HG03280 (cell line): Measurements from ENCODE around the gene KCTD1.

Experiments used
- ATAC-seq: cut with Tn5 transposase; IDR thresholded peaks from one replicate; pipeline ENCODE4 v1.9.1; 2021; ENCODE audit warnings: mild to moderate bottlenecking, moderate library complexity; ENCODE audit not compliant: unreplicated experiment

The KCTD1 gene

DNA sequence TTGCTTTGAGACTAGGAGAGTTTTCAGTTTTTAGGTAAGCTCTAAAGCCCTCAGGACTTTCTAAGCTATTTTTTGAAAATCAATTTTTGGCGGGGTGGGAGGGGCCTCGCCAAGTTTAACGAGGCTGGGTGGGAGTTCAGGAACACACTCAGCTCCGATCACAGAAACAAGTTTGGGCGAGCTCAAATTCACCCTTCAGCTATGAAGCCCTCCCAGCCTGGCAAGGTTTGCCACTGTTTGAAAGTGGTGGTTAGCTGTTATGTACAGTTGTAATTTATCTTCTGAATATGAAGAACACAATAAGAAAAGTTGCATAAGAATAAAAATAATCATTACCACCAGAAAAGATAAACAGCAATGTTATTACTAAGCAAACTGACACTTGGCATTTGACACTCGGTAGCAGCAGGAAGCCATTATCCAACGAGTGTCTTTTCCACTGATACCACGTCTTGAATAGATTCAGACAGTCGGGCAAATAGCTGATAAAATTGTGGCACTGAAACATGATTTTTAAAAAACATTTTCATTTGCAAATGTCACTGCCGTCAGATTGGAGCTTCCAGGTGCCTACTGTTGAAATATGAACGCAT lies 59.8 kb downstream of the KCTD1 start:
- ATAC-seq, result no peak

DNA sequence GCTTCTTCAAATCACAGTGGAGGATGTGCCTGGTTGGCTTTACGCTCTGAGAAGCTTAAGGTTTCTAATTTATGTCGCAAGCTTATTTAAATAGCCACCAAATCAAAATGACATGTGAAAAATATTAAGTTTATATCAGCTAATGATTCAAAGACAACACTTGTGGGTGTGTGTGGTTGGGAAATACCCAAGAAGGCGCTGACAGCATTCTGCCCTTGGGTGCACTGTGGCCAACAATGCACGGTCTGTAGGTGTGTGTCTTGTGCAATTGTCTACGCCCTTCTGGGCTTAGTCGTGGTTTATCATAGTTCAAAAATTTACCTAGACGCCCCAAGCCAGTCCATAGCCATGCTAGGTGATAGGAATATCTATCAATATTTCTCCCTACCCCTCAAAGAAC lies 60.9 kb downstream of the KCTD1 start:
- no peak for ATAC-seq

DNA sequence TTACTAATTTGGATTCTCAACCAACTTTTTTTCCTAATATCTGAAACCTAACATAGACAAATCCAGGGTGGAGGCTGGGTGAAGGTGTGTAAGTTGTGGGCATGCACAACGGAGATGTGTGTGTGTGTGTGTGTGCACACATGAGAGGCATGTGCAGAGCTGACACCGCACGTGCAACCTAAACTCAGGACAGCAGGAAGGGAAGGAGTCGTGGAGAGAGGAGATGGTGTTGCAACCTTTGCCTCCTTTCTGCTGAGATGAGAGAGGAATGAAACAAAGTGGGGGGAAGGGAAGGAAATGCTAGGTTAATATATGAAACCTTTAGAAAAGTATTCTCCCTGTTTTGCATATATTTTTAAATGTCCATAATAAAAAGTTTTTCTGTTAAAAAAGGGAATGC lies 64.7 kb downstream of the KCTD1 start:
- no peak for ATAC-seq

DNA sequence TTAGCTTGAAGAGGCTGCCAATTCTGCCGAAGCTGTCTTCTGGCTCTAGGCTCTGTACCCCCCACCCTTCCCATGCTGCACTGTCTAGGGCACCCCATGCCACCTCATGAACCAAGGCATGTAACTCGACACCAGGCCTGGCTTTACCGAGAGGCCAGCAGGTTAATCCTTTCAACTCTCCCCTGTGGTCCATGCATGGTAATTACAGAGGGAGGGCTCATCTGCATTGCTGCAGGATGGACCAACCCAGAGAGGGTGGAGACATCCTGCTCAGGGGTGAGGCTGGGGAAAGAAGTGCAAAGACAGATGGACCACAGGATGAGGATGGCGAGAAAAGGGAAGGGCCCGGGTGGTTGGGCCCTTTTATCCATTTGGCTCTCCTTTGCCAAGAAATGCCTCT lies 65.8 kb downstream of the KCTD1 start:
- no peak for ATAC-seq

DNA sequence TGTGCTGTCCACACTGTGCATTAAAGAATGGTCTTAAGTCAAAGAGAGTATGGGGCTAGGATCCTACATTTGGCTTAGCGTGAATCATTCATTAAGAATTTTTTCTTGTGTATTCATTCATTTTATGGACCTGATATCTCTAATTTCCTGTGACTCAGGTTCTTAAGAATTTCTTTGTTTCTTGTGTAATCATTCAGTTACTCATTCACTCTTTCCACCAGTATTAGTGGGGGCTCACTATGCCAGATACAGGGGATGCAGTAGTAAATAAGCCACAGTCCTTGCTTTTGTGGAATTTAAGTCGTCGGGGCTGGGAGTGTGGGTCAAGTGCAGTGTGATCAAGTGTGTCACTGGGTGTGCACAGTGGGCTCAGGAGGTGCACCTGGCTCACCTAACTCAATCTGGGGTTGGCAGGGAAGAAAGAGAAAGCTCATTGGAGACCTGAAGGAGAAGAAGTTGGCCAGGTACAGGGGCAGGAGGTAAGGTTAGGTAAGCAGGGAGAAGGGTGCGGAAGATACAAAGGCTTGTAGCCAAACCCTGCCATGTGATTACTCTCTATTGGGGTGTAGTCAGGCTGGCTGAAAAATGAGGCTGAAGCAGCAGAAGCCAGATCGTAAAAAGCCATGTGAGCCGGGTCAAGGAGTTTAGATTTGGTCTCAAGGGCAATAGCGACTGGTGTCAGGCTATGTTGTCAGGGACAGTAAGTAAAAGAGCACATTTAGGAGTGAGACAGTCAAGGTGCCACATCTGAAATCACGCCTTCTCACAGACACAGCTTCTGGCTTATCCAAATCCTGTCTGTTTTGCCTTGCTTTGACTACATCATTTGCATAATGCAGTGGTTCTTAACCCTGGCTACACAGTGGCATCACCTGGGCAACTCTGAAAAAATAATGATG lies 67.2 kb downstream of the KCTD1 start:
- no peak for ATAC-seq

DNA sequence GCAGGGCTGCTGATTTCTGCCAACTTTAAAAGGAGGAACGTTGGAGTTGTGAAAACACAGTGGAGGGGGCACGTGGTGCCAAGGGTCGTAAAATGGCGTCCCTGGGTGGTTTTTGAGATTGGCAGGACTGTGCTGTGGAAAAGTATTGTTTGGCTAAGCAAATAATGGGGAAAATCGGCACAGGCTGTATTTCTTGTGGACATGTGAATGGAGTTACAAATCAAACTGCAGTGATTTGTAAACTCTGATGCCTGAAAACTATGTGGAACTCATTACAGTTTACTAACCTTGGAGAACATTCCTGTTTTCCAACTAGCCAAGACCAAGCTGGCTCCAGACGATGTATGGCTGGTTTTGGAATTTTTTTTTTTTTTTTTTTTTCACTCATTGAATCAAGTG lies 68.7 kb downstream of the KCTD1 start:
- ATAC-seq, result no peak

DNA sequence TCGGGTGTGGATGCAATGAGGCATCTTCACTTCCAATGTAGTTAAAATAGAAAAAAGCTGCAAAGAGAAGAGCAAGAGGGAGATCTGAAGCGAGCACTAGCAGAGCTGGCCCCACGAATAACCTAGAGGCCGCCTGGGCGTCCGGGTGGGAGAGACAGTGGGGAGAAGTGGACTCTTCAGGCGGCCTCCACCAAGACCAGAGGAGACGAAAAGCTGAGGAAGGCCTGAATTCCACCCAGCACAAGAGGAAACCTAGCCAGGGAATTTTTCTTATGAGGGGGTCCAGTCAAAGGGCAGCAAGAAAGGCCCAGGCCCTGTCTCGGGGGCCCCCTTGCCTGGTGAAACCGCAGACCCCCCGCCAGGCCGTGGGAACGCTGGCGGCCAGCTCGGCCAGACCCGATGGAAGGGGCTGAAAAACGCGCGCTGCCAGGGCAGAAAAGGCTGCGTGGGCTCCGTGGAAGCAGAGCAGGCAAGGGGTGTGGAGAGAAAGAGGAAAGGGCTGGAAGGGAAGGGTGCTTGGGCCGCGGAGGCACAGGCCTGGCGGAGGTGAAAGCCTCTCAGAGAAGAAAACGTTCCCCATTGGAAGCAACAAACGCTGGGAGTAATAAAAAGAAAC lies 69.2 kb downstream of the KCTD1 start:
- no peak for ATAC-seq

DNA sequence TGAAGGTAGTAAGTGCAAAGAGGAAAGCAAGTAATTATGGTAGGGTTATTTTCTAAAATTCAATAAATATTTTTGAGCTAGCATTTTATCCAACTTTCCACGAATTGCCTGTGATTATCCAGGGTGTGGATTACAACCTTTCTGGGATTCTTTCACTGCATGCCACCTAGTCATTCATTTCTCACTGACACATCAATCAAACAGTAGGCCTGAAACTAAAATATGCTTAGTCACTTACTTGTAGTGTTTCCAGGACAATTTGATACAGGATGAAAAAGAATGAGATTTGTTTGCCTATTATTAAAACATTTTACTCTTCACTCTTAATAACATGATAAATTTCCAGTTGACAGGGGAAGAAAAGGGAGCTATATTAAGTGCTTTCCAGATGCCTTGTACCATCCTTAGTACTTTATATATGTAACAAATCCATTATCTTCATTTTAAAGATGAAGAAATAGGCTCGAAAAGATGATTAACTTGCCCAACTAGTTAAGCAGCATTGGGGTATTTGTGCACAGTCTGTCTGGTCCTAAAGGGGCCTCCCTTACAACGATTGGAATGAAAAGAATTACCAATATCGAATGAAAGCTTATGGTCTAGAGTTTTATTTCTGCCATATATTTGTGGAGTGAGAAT lies 70.4 kb downstream of the KCTD1 start:
- no peak for ATAC-seq

DNA sequence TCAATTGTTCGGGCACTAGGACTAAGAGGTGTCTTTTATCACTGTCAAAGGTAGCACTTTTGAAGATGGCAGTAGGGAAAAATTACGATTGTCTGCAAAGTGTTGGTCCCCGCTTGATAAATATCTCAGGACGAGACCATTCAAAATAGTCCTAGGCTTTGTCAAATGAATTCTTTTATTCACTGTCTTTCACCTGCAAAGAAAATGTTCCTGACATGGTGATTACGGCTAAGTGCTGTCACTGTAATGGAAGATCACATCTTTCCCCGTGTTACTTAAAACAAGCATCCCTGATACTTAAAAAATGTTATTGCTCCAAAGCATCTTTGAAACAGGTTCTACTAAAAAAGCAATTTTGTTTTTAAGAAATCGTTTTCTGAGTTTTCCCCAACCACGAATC lies 71.7 kb downstream of the KCTD1 start:
- ATAC-seq, result no peak

DNA sequence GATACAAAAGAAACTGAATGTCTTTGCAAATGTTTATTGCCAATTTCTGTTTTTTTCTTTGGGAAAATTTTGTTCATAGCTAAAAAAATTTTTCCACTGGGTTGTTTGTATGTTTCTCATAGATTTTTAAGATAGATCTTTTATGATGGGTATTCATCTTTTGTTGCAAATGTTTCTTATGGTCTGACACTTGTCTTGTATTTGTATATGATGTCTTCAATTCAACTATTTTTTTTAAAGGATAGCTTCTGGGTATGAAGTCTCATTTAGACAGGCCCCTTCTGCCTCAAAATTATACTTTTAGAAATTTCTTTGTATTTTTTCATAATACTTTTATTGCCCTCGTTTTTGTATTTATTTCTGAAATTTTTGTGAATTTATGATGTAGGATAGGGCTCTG lies 73.8 kb downstream of the KCTD1 start:
- no peak for ATAC-seq

DNA sequence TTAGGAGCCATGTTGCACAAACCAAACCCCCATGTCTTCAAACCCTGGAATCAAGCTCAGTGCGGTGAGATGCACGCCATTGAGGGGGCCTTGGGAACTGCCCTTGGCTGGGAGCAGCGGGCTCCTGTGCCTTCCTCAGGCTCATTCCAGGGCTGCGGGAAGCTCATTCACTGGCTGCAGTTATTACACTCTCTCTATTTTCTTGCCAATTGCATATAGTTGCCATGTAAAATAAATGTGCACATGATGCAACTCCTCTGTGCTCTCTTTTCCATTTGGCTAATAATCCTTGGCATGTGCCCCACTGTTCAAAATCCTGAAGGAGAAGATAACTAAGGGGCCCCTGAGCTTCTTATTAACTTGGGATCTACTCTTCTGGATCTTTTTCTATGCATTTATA lies 74.7 kb downstream of the KCTD1 start:
- ATAC-seq, result no peak

DNA sequence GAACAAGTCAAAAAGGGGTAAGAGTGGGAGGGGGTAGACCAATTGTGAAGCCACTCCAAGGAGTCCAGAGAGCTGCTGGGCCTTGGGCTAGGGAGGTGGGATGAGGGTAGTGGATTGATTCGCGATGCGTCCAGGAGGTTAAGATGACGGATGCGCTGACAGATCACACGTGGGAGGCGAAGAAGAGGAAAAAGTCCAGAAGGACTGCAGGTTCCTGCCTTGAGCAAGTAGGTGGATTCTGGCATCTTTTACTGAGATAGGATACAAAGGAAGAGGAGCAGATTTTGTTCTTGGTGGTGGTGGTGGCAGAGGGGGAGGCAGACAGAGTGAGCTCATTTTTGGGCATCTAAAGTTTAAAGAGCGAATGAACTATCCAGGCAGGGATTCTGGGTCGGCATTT lies 76.5 kb downstream of the KCTD1 start:
- no peak for ATAC-seq

DNA sequence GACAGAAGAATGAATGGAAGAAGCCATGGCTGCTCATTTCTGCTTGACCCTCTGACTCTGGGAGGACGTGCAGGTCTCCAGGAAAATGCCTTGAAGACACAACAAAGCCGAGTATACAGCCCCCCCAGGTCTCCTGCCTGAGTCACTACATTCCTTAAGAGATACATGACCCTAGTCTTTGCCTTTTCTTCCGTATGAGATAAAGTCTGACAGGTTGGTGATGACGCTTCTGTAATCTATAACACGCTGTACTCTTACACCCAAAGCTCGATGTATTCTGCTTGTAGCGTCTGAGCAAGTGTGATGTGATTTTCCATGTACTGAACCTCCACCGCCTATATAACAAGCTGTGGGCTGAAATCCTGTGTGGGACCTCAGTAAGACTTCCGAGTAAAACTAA lies 77.3 kb downstream of the KCTD1 start:
- no peak for ATAC-seq

DNA sequence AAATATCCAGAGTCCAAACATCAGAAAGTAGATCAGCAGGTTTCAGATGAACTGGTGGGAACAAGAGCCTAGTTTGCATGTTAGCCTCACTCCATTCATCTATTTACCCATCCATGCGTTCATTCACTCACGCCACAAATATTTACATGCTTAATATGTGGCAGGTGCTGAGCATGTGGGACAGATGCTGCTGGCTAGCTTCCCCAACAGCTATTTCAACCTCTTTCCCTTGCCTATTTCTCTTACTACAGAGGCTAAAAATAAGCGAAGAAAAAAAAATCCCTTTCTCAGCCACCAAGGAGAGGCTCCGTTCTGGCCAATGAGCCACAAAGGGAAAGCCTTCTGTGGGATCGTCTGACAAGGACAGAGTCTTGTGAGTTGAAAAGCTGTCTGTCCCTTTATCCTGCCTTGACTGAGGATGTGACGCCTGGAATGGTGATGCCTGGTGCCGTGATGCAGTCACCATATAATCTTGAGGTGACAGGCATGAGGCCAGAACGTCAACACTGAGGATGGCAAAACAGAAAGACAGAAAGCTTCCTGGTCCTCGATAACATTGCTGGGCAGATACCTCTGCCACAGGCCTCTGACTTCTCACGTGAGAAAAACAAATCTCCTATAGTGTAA lies 78.2 kb downstream of the KCTD1 start:
- peak; percentile 79 for ATAC-seq

DNA sequence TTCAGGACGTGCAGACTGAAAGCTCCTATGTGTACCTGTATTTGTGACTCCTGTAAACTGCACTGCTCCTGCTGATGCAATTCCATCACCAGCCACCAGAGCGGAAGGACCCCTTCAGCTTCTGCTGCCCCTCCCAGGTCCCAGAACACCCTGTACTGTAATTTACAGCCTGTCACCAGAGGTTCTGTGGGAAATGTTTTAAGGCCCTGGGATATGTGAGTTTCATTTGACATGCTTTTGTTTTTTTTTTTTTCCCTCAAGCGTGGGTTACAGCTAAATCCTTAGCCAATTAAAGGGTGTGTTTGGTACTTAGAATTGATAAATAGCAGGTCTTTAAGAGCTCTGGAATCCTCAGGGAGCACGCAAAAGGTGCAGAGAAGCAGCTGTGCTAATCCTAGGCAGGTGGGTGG lies 79.4 kb downstream of the KCTD1 start:
- peak; percentile 62 for ATAC-seq

DNA sequence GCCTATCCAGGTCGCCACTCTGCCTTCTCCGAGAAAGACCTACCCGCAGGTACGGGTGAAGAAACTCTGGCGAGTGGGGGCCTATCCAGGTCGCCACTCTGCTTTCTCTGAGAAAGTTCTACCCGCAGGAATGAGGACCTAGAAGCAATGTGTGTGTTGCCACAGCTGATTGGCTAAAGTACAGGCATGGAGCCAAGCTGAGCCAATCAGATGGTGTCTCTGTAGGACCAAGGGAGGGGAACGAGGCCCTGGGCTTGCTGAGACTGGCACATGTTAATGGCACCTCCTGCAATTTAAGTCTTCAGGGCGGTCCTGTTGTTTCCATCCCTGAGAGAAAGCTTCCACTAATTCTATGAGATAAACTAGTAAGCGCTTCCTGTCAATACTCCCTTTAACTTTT lies 82.3 kb downstream of the KCTD1 start:
- no peak for ATAC-seq

DNA sequence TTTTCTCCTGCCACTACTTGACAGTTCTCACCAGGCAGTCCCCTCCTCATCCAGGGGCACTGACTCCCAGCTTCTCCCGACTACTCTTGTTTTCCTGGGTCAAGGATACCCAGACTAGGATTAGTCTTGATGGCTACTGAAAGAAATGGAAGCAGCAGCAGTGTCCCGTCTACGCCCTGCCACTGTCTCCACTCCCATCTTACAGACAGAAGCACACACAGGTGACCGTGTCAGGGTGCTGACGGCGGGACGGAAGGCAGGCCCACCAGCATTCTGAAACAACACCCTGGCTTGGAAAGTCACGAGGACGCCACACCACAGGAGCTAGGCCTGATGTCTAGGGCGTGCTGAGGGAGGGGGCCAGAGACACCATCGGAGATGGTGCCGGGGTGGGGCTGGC lies 82.9 kb downstream of the KCTD1 start:
- ATAC-seq, result no peak

DNA sequence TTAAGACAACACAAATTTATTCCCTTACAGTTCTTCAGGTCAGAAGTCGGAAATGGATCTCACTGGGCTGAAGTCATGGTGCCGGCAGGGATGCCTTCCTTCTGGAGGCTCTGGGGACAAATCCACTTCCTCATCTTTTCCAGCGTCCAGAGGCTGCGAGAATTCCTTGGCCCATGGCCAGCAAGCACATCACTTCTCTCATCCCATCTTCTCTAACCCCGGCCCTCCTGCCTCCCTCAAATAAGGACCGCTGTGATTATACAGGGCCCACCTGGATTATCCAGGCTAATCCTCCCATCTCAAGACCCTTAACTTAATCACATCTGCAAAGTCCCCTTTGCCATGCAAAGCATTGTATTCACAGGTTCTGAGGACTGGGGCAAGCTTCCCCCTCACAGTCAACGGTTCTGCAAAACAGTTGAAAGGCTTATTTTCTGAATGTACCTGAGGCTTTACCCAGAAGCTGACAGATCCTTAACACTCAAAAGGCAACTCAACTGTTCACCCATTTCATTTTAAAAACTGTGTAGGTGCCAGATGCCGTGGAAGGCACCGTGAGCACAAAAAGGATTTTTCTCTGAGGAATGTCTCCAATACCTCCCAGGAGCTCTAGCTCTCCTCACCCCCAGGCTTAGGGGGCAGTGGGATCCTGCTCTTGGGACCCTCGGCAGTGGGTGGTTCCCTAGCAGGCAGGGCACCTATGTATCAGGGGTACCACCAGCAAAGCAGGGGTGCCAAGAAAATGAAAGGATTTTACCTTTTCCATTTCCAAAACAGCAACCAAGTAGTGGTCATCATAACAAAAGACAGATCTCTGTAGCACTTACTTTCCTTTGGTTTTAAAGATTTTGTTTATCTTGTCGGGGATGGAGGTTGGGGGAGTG lies 84.0 kb downstream of the KCTD1 start:
- no peak for ATAC-seq

DNA sequence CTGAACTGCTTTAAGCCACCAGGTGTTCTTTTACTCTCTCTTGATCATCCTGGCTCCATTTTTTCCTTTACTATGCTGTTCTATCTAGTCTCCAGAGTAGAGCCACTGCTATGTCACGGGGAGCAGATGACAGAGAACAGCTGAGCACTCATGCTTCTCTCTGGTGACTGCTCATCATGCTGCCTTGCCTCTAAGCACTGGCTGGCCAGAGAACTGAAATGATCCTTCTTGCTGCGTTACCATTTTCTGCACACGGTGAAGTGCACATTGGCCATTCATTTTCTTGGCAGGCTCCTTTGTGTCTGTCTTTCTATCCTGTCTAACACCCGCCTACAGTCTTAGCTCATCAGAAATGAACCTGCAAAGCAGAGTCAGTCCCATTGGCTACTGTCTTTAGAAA lies 86.0 kb downstream of the KCTD1 start:
- ATAC-seq, result no peak

DNA sequence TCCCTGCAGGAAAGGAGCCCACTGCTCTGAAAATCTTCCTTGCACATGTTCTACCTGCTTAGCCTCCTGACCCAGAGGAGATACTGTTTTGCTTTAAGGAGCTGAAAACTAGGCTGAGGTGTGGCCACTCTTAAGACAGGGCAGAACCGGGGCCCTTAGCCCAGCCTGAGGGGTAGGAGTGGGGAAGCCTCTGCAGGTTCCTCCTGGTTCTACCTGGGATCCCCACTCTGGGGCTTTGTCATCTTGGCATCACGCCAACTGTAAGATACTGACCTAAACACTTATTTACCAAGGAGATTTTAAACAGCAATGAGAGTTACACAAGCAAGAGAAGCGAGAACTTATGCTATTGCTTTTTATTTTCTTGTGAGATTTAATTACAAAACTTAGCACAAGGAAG lies 86.9 kb downstream of the KCTD1 start:
- ATAC-seq, result no peak
